OCI-LY7 (cell line): Measurements from ENCODE around the gene MALL. TPM values are rescaled to one million over a fixed set of nuclear protein-coding genes. Genes with fewer than 3 reads are reported as not detected.
"Not testable (repeated sequence)": the region's sequence is repeated elsewhere in the genome, so short reads cannot be mapped to it uniquely, and the experiment has no call there.

Source experiments
- BruUV-seq: library from RNA; stranded (reverse); fragments of 400-500 nt; replicated peaks from 2 replicates; lab custom pipeline; 2021; lab: Mats Ljungman, UMichigan
- CTCF ChIA-PET: fragments of 300-600 bp; sonication (Branson Sonifier 250); formaldehyde crosslinking; loops from one replicate; lab custom pipeline; 2022; ENCODE audit warnings: antibody characterized with exemption; ENCODE audit not compliant: unreplicated experiment; lab: Charles Lee
- POLR2A ChIA-PET: fragments of 300-600 bp; sonication (Branson Sonifier 250); formaldehyde crosslinking; loops from one replicate; lab custom pipeline; 2022; ENCODE audit warnings: antibody characterized with exemption; lab: Charles Lee
- DNase-seq: peaks from one replicate; pipeline ENCODE4 v3.0.0-alpha.2; 2015; ENCODE audit warnings: low spot score
- H2AFZ ChIP-seq: fragments of 200-600 bp; sonication (generic), shearing (Covaris generic); 2 replicates; pipeline ENCODE4 v1.6.1; 2014; ENCODE audit warnings: mild to moderate bottlenecking, antibody characterized with exemption, low read length, moderate library complexity
- H3K27ac ChIP-seq: fragments of 200-600 bp; sonication (generic); 2 replicates; pipeline ENCODE4 v1.5.1; 2014; ENCODE audit warnings: mixed run types, low read depth, mild to moderate bottlenecking, moderate library complexity, low read length, inconsistent platforms; ENCODE audit not compliant: poor library complexity, severe bottlenecking
- H3K36me3 ChIP-seq: fragments of 200-600 bp; sonication (generic); 2 replicates; pipeline ENCODE4 v1.6.1; 2014; ENCODE audit warnings: mild to moderate bottlenecking, antibody characterized with exemption, low read length, moderate library complexity, mixed read lengths; ENCODE audit not compliant: insufficient read depth
- H3K4me1 ChIP-seq: fragments of 200-600 bp; sonication (generic); 2 replicates; pipeline ENCODE4 v1.5.1; 2014; ENCODE audit warnings: mild to moderate bottlenecking, low read length; ENCODE audit not compliant: insufficient read depth, poor library complexity, severe bottlenecking
- H3K4me2 ChIP-seq: fragments of 200-600 bp; sonication (generic); 2 replicates; pipeline ENCODE4 v1.6.1; 2014; ENCODE audit warnings: mild to moderate bottlenecking, low read length
- H3K4me3 ChIP-seq: fragments of 200-600 bp; sonication (generic); 2 replicates; pipeline ENCODE4 v1.5.1; 2014; ENCODE audit warnings: mild to moderate bottlenecking, low read depth, low read length; ENCODE audit not compliant: poor library complexity, severe bottlenecking
- H3K79me2 ChIP-seq: fragments of 200-600 bp; sonication (generic); 2 replicates; pipeline ENCODE4 v1.6.1; 2016; ENCODE audit warnings: low read depth, mild to moderate bottlenecking, low read length, moderate library complexity, mixed read lengths; ENCODE audit not compliant: insufficient read depth
- H3K9me2 ChIP-seq: fragments of 200-600 bp; sonication (generic); 2 replicates; pipeline ENCODE4 v1.6.1; 2016; ENCODE audit warnings: mild to moderate bottlenecking, low read length, mixed read lengths; ENCODE audit not compliant: insufficient read depth
- H3K9me3 ChIP-seq: fragments of 200-600 bp; sonication (generic); 2 replicates; pipeline ENCODE4 v1.6.1; 2014; ENCODE audit warnings: mild to moderate bottlenecking, mixed run types, low read length, mixed read lengths
- H4K20me1 ChIP-seq: fragments of 200-600 bp; sonication (generic); 2 replicates; pipeline ENCODE4 v1.6.1; 2014; ENCODE audit warnings: mild to moderate bottlenecking, antibody characterized with exemption, low read length, moderate library complexity, mixed read lengths; ENCODE audit not compliant: insufficient read depth
- EZH2phosphoT487 ChIP-seq: fragments of 200-600 bp; sonication (generic); IDR thresholded peaks from 2 replicates; pipeline ENCODE4 v1.6.1; 2018; ENCODE audit warnings: low read depth, borderline replicate concordance, mild to moderate bottlenecking, mixed run types, antibody characterized with exemption, low read length, moderate library complexity, mixed read lengths
- intact Hi-C: fragments of 100-400 bp; cut with micrococcal nuclease; formaldehyde crosslinking; loops from one replicate; pipeline ENCODE4 v1.10.0; 2022; ENCODE audit not compliant: unreplicated experiment
- total RNA-seq, 2 experiments: library from RNA; depleted of rRNA in 1 of 2; stranded (reverse); fragments of >200 nt in 1 of 2; shearing (Covaris generic) in 1 of 2; gene quantifications; 2 replicates each; pipeline ENCODE4 v1.2.3, GENCODE V29; 2014 to 2022
- TF ChIP-seq, protein P1 (sequence below): fragments of 200-600 bp; sonication (generic); conservative IDR thresholded peaks from 2 replicates; pipeline ENCODE4 v1.5.1; 2014; ENCODE audit warnings: mild to moderate bottlenecking, antibody characterized with exemption, low read length, moderate library complexity, mixed read lengths

Gene MALL
- total RNA-seq, 2 experiments from 2014 or later, result not detected

DNA sequence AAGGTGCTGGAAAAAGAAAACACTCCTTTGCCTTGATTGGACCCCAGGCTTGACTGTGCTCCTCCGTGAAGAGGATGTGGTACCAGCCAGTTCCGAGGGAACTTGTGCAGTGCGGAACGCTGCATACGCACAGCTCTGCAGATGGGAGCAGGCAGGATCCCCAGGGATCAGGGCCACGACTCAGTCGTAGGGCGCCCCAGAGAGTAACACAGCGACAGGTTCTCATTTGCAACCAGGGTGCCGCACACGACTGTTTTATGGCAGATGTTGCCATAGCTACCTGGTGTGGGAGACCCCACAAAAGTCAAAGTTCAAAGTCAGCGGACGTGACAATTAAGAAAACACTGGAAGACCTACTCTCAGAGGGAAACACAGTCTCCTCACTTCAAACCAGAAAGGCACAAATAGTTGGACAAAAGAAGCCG lies 779 bp downstream of the MALL start:
- Histone ChIP-seq H3K27ac (no peak overlapping the region), H3K4me1 (no peaks in the 10 kb centered on the region), H3K36me3 (no peaks in the 10 kb centered on the region), H4K20me1 (no peaks in the 10 kb centered on the region), H2AFZ (no peak overlapping the region), H3K9me3 (no peaks in the 10 kb centered on the region), H3K4me2 (no peak overlapping the region), H3K4me3 (no peak overlapping the region), H3K79me2 (no peaks in the 10 kb centered on the region), H3K9me2 (no peaks in the 10 kb centered on the region)
- CTCF ChIA-PET, result no interaction called here
- BruUV-seq, result no TSS peak
- no peak for DNase-seq
- intact Hi-C loops, result no loop called here
- no peak for TF ChIP-seq EZH2phosphoT487
- TF ChIP-seq, protein P1, sequence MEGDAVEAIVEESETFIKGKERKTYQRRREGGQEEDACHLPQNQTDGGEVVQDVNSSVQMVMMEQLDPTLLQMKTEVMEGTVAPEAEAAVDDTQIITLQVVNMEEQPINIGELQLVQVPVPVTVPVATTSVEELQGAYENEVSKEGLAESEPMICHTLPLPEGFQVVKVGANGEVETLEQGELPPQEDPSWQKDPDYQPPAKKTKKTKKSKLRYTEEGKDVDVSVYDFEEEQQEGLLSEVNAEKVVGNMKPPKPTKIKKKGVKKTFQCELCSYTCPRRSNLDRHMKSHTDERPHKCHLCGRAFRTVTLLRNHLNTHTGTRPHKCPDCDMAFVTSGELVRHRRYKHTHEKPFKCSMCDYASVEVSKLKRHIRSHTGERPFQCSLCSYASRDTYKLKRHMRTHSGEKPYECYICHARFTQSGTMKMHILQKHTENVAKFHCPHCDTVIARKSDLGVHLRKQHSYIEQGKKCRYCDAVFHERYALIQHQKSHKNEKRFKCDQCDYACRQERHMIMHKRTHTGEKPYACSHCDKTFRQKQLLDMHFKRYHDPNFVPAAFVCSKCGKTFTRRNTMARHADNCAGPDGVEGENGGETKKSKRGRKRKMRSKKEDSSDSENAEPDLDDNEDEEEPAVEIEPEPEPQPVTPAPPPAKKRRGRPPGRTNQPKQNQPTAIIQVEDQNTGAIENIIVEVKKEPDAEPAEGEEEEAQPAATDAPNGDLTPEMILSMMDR, result no peak
- POLR2A ChIA-PET, result no interaction called here

DNA sequence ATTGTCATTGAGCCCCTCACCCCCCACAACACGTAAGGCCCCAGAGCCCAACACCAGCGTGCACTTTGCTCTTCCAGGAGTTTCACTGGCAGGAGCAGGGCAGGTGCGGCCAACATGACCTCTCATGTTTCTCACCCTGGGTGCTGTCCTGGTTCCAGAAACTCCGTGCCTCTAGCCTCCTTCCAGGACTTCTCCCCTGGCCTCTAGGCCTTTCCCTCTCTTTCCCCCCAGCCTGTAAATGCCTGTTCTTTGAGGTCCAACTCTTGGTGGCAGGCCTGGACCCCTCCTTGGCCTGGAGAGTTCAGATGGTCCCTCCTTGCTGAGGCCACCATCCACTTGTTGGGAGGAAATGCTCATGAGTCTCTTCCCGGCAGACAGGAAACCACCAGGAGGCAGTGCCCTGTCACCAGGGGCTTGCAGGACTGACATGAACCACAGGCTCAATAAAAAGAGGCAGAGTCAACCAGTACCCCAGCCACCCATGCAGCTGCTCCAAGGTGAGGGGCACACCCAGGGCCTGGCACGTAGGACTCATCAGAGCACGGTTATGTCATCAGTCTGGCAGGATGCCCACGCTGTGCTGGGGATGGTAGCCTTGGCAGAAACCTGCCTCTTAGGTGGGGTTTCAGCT lies 1.5 kb downstream of the MALL start:
- intact Hi-C loops, result no loop called here
- H3K4me2 ChIP-seq, result no peak overlapping the region

DNA sequence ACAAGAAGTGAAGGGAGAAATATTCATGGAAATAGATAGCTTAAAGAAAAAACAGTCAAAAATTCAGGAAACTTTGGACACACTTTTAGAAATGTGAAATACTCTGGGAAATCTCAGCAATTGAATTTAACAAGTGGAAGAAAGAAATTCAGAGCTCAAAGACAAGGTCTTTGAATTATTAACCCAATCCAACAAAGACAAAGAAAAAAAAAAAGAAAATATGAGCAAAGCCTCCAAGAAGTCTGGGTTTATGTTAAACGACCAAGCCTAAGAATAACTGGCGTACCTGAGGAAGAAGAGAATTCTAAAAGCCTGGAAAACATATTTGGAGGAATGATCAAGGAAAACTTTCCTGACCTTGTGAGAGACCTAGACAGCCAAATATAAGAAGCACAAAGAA lies 7.3 kb downstream of the MALL start:
- H2AFZ ChIP-seq, H3K9me3 ChIP-seq, H3K36me3 ChIP-seq, H4K20me1 ChIP-seq, H3K4me1 ChIP-seq, H3K4me2 ChIP-seq, H3K9me2 ChIP-seq, H3K4me3 ChIP-seq, POLR2A ChIA-PET, H3K27ac ChIP-seq, BruUV-seq, intact Hi-C loops, CTCF ChIA-PET, DNase-seq, H3K79me2 ChIP-seq: not testable (repeated sequence)

More for the DNA sequence above, 1.5 kb downstream of the MALL start:
- no peaks in the 10 kb centered on the region for H3K9me2 ChIP-seq
- H3K4me3 ChIP-seq, result no peak overlapping the region
- no peak for DNase-seq
- H3K9me3 ChIP-seq, result no peaks in the 10 kb centered on the region
- CTCF ChIA-PET, result no interaction called here
- BruUV-seq, result no TSS peak
- no peaks in the 10 kb centered on the region for H3K4me1 ChIP-seq
- H3K27ac ChIP-seq, result no peak overlapping the region
- H3K36me3 ChIP-seq, result no peaks in the 10 kb centered on the region
- H2AFZ ChIP-seq, result no peak overlapping the region
- POLR2A ChIA-PET, result no interaction called here
- TF ChIP-seq, protein P1, result no peak
- TF ChIP-seq EZH2phosphoT487, result no peak
- H4K20me1 ChIP-seq, result no peaks in the 10 kb centered on the region
- no peaks in the 10 kb centered on the region for H3K79me2 ChIP-seq
